CD4-positive, alpha-beta T cell (primary cell): ENCODE measurements around the gene SRPX2. TPM values are rescaled to one million over a fixed set of nuclear protein-coding genes. Genes with fewer than 3 reads are reported as not detected.

Experiments
- ATAC-seq: fragments of 200-7000 bp; cut with Tn5 transposase; one replicate; pipeline ENCODE4 v1.10.0; 2022; ENCODE audit warnings: mild to moderate bottlenecking; ENCODE audit not compliant: poor library complexity
- CTCF ChIA-PET: fragments of 350-600 bp; sonication (Branson Sonifier 250); formaldehyde crosslinking; loops from one replicate; lab custom pipeline; 2021; ENCODE audit warnings: antibody characterized with exemption, inconsistent platforms; lab: Charles Lee
- POLR2A ChIA-PET: fragments of 350-600 bp; sonication (Branson Sonifier 250); formaldehyde crosslinking; loops from one replicate; lab custom pipeline; 2021; ENCODE audit warnings: antibody characterized with exemption, inconsistent platforms; lab: Charles Lee
- DNase-seq, 14 experiments: peaks; one replicate each; pipeline ENCODE4 v3.0.0-alpha.2; 2013 to 2020; ENCODE audit warnings: mixed read lengths in 2 of 14
- H3K27ac ChIP-seq, 2 donors: one replicate each; pipeline versions ENCODE4 v1.5.1 to v1.7.0; 2013; ENCODE audit warnings: low read length in 2 of 2, low read depth in 1 of 2, mild to moderate bottlenecking in 1 of 2
- H3K27me3 ChIP-seq, 2 experiments: 1 replicate in 1 of 2; 2 replicates in 1 of 2; pipeline versions ENCODE4 v1.6.1 to v1.7.0; 2013; ENCODE audit warnings: low read length in 2 of 2, control low read depth in 1 of 2, mild to moderate bottlenecking in 1 of 2, moderate library complexity in 1 of 2; ENCODE audit not compliant: insufficient read depth in 2 of 2, control insufficient read depth in 1 of 2
- H3K36me3 ChIP-seq: one replicate; pipeline ENCODE4 v1.6.1; 2013; ENCODE audit warnings: low read length, control low read depth; ENCODE audit not compliant: insufficient read depth
- H3K4me1 ChIP-seq: one replicate; pipeline ENCODE4 v1.6.1; 2013; ENCODE audit warnings: low read length, control low read depth; ENCODE audit not compliant: insufficient read depth
- H3K4me3 ChIP-seq: one replicate; pipeline ENCODE4 v1.5.1; 2013; ENCODE audit warnings: mild to moderate bottlenecking, low read length, moderate library complexity
- H3K9me3 ChIP-seq, 2 experiments: 1 replicate in 1 of 2; 2 replicates in 1 of 2; pipeline versions ENCODE4 v1.6.1 to v1.7.0; 2013; ENCODE audit warnings: low read length in 2 of 2, mild to moderate bottlenecking in 2 of 2, control low read depth in 1 of 2, moderate library complexity in 1 of 2; ENCODE audit not compliant: control insufficient read depth in 1 of 2, insufficient read depth in 1 of 2
- H3K27ac Mint-ChIP-seq: one replicate; pipeline ENCODE4 v1.8.0; 2020; ENCODE audit warnings: mixed read lengths
- H3K27me3 Mint-ChIP-seq: one replicate; pipeline ENCODE4 v1.8.0; 2021; ENCODE audit warnings: mixed read lengths
- H3K36me3 Mint-ChIP-seq: one replicate; pipeline ENCODE4 v1.8.0; 2021; ENCODE audit warnings: low read depth, mixed read lengths
- H3K4me1 Mint-ChIP-seq: one replicate; pipeline ENCODE4 v1.8.0; 2021; ENCODE audit warnings: low read depth, mixed read lengths
- H3K4me3 Mint-ChIP-seq: one replicate; pipeline ENCODE4 v1.8.0; 2020; ENCODE audit warnings: mild to moderate bottlenecking, mixed read lengths
- H3K9me3 Mint-ChIP-seq: one replicate; pipeline ENCODE4 v1.8.0; 2020; ENCODE audit warnings: mixed read lengths
- intact Hi-C, 2 experiments: fragments of 100-400 bp; cut with DNase I in 1 of 2; cut with micrococcal nuclease in 1 of 2; formaldehyde crosslinking; loops; one replicate each; pipeline versions ENCODE4 v1.15.1 to v1.9.0; 2023 to 2025; cut with DNase I, micrococcal nuclease
- total RNA-seq, 174 experiments: library from RNA in 2 of 174; stranded (reverse) in 2 of 174; gene quantifications; one replicate each; pipeline ENCODE4 v1.2.3 and lab custom pipeline; 2021 to 2026
- TF ChIP-seq, protein P1 (sequence below): fragments of 200-600 bp; IDR thresholded peaks from one replicate; pipeline ENCODE4 v1.8.0; 2022; ENCODE audit warnings: antibody characterized with exemption, mild to moderate bottlenecking

SRPX2 gene
- total RNA-seq, 2 experiments from 2014 or later: not detected

- H3K4me3 Mint-ChIP-seq: no peak overlapping the region
- H3K36me3 ChIP-seq: no peaks in the 10 kb centered on the region
- no peak overlapping the region for H3K27ac Mint-ChIP-seq
- TF ChIP-seq, protein P1, sequence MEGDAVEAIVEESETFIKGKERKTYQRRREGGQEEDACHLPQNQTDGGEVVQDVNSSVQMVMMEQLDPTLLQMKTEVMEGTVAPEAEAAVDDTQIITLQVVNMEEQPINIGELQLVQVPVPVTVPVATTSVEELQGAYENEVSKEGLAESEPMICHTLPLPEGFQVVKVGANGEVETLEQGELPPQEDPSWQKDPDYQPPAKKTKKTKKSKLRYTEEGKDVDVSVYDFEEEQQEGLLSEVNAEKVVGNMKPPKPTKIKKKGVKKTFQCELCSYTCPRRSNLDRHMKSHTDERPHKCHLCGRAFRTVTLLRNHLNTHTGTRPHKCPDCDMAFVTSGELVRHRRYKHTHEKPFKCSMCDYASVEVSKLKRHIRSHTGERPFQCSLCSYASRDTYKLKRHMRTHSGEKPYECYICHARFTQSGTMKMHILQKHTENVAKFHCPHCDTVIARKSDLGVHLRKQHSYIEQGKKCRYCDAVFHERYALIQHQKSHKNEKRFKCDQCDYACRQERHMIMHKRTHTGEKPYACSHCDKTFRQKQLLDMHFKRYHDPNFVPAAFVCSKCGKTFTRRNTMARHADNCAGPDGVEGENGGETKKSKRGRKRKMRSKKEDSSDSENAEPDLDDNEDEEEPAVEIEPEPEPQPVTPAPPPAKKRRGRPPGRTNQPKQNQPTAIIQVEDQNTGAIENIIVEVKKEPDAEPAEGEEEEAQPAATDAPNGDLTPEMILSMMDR: no peak
- no peaks in the 10 kb centered on the region for H3K4me1 ChIP-seq
- ChIA-PET CTCF (no interaction called here), POLR2A (no interaction called here)
- no peaks in the 10 kb centered on the region for H3K27me3 ChIP-seq
- intact Hi-C loops: no loop called here
- no peak overlapping the region for H3K27ac ChIP-seq
- H3K27me3 Mint-ChIP-seq: peaks cover 12% of the 10 kb centered on the region
- no peaks in the 10 kb centered on the region for H3K9me3 Mint-ChIP-seq
- ATAC-seq: no peak
- H3K4me3 ChIP-seq: no peak overlapping the region
- H3K4me1 Mint-ChIP-seq: no peaks in the 10 kb centered on the region
- H3K36me3 Mint-ChIP-seq: no peaks in the 10 kb centered on the region
- no peaks in the 10 kb centered on the region for H3K9me3 ChIP-seq
- DNase-seq: no peak
Measured at GRCh38 chrX:100647739-100648138, 3.7 kb downstream of the SRPX2 start.

DNA sequence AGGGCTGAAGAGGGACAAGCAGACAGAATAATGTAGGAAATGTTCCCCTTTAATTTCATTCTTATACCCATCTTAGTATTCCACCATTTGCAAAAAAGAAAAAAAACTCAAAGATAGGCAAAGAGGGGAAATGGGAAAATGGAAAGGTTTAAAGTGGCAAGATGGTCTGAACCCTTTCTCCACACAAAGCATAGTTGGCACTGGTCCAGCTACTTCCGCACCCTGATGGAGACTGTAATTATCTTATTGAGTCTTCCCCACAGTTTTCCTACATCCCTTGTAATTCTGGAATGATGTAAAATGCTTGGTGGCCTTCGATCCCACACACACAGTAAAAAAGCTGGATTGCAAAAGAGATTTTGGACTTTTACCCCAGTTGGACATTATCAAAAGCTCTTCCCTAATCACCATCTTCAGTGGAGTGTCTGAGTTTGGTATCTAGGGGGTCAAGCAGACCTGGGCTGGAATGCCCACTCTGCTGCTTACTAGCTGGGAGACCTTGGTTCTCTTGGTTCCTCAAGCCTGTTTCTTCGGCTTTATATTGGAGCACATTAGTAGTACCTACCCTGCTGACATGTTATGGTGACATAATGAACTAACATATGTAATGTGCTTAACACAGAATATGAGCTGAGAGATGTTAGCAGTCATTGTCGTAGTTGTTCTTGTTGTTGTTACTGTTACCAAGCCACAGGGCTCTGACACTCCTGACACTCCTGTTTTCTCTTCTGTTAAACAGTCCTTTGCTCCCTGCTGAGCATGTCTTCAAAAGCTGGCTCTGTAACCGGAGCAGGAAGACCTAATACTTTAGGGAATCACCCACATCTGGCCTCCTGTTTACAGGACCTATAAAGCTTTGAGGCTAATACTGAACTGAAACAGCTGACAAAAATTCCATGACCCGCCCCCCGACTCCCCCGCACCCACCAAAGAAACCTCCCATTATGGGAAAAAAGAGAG lies 4.7 kb downstream of the SRPX2 start:
- Histone ChIP-seq H3K4me3 (no peak overlapping the region), H3K27ac (no peak overlapping the region), H3K9me3 (no peaks in the 10 kb centered on the region), H3K36me3 (no peaks in the 10 kb centered on the region), H3K27me3 (no peaks in the 10 kb centered on the region), H3K4me1 (no peaks in the 10 kb centered on the region)
- Mint-ChIP-seq H3K36me3 (no peaks in the 10 kb centered on the region), H3K4me1 (no peaks in the 10 kb centered on the region), H3K27ac (no peak overlapping the region), H3K27me3 (peaks cover 9% of the 10 kb centered on the region), H3K4me3 (no peak overlapping the region), H3K9me3 (no peaks in the 10 kb centered on the region)
- ATAC-seq (no peak), DNase-seq (no peak)
- CTCF ChIA-PET: no interaction called here
- intact Hi-C loops: no loop called here
- POLR2A ChIA-PET: no interaction called here
- TF ChIP-seq, protein P1: no peak

DNA sequence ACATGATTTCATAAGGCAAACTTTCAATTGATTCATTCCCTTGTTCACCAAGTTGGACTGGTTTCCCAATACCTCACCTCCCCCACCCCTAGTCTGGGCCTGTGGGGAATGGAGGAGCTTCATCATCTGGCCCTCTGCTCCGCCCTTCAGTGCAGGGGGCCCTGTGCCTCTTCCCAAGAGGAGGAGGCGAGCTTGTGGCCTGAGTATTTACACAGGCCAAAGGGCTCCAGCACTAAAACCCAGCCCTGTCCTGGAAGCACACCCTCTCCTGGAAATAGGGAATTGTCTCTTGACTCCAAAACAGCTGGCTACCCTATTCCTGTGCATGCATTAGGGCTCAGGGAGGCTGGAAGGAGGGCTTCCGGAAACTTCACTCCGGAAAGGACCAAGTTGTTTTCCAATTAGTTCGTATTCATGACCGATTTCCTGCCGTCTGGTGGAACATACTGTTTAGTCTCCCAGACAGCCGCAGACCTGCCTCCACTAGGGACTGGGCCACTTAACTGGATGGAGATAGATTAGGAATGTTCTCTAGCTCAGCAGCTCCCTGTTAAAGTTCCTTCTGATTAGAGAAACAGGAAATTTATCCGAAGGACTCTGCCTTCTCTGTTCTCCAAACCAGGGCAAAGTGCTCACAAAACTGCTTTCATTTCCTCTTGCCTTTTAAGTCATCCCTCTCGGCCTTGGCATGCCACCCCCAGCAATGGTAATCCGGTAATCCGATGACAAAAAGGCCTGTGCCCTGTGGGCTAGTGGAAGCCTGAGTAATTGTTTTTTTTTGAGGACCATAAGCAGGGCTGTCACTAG lies 5.8 kb downstream of the SRPX2 start:
- H3K4me3 ChIP-seq: no peak overlapping the region
- Mint-ChIP-seq H3K4me1 (no peaks in the 10 kb centered on the region), H3K9me3 (no peaks in the 10 kb centered on the region), H3K4me3 (no peak overlapping the region), H3K27ac (no peak overlapping the region), H3K36me3 (no peaks in the 10 kb centered on the region), H3K27me3 (peaks cover 4% of the 10 kb centered on the region)
- TF ChIP-seq, protein P1: no peak
- H3K27ac ChIP-seq: no peak overlapping the region
- intact Hi-C loops: no loop called here
- POLR2A ChIA-PET: no interaction called here
- H3K36me3 ChIP-seq: no peaks in the 10 kb centered on the region
- no peaks in the 10 kb centered on the region for H3K4me1 ChIP-seq
- no peaks in the 10 kb centered on the region for H3K9me3 ChIP-seq
- CTCF ChIA-PET: no interaction called here
- no peaks in the 10 kb centered on the region for H3K27me3 ChIP-seq
- ATAC-seq (no peak), DNase-seq (no peak)
